Stimulated activated CD8-positive, alpha-beta memory T cell treated with anti-CD3 and anti-CD28 coated beads, Interleukin-12 subunit alpha, Interleukin-12 subunit beta, amount 100 ng/mL, for 24 hours (primary cell): ENCODE data around the gene ATP6V0D1.

ENCODE experiments used
- DNase-seq: peaks from one replicate; pipeline ENCODE4 v3.0.0-alpha.2; 2020; ENCODE audit errors: extremely low read depth

Gene ATP6V0D1

GRCh38 chr16:67463059-67463458 lies 17.9 kb downstream of the ATP6V0D1 start:
- DNase-seq = no peak

GRCh38 chr16:67462279-67462655 lies 18.7 kb downstream of the ATP6V0D1 start:
- DNase-seq = no peak

GRCh38 chr16:67461600-67462278 lies 19.2 kb downstream of the ATP6V0D1 start:
- no peak for DNase-seq

- DNase-seq = no peak
Observed at GRCh38 chr16:67460961-67461360, 20.0 kb downstream of the ATP6V0D1 start.

- DNase-seq = no peak
Observed at GRCh38 chr16:67460168-67460567, 20.8 kb downstream of the ATP6V0D1 start.

- DNase-seq = no peak
Observed at GRCh38 chr16:67459861-67460150, 21.2 kb downstream of the ATP6V0D1 start.

GRCh38 chr16:67459066-67459860 lies 21.7 kb downstream of the ATP6V0D1 start:
- no peak for DNase-seq

- no peak for DNase-seq
Observed at GRCh38 chr16:67458121-67458641, 22.8 kb downstream of the ATP6V0D1 start.

GRCh38 chr16:67457611-67458010 lies 23.3 kb downstream of the ATP6V0D1 start:
- no peak for DNase-seq

GRCh38 chr16:67456391-67457081 lies 24.4 kb downstream of the ATP6V0D1 start:
- DNase-seq = no peak

- no peak for DNase-seq
Observed at GRCh38 chr16:67454852-67455251, 26.1 kb downstream of the ATP6V0D1 start.

- DNase-seq = no peak
Observed at GRCh38 chr16:67454104-67454503, 26.9 kb downstream of the ATP6V0D1 start.

- DNase-seq = no peak
Observed at GRCh38 chr16:67451704-67452435, 29.1 kb downstream of the ATP6V0D1 start.

- no peak for DNase-seq
Observed at GRCh38 chr16:67451061-67451703, 29.8 kb downstream of the ATP6V0D1 start.

GRCh38 chr16:67449739-67450138 lies 31.2 kb downstream of the ATP6V0D1 start:
- DNase-seq = no peak

- no peak for DNase-seq
Observed at GRCh38 chr16:67449336-67449735, 31.6 kb downstream of the ATP6V0D1 start.

- no peak for DNase-seq
Observed at GRCh38 chr16:67448580-67448979, 32.4 kb downstream of the ATP6V0D1 start.

- no peak for DNase-seq
Observed at GRCh38 chr16:67447508-67448076, 33.4 kb downstream of the ATP6V0D1 start.

GRCh38 chr16:67446968-67447507 lies 33.9 kb downstream of the ATP6V0D1 start:
- no peak for DNase-seq

GRCh38 chr16:67445913-67446907 lies 34.7 kb downstream of the ATP6V0D1 start:
- no peak for DNase-seq
